Activated naive CD4-positive, alpha-beta T cell treated with Interleukin-2 at 50 U/mL for 16 hours (primary cell): ENCODE measurements around the gene ARHGEF26.

ENCODE experiments used
- DNase-seq: peaks from one replicate; pipeline ENCODE4 v3.0.0-alpha.2; 2020

The ARHGEF26 gene

DNA sequence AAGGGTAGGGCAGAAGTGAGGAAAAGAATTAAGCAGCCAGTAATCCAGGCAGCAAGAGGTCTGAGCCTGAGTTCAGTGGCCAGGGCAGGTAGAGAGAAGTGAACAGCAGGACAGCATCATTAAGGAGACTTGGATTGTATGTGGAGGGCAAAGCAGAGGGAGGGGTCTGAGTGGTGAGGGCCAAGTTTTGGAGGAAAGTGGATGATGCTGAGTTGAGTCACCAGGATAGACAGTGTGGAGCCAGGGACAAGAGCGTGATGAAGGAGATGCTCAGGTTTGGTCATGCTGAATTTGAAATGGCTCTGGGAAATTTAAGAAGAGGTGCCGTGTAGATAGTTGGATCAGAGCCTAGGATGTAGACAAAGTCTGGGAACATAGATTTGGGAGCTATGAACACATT, 93.1 kb downstream of the ARHGEF26 start:
- DNase-seq: no peak

DNA sequence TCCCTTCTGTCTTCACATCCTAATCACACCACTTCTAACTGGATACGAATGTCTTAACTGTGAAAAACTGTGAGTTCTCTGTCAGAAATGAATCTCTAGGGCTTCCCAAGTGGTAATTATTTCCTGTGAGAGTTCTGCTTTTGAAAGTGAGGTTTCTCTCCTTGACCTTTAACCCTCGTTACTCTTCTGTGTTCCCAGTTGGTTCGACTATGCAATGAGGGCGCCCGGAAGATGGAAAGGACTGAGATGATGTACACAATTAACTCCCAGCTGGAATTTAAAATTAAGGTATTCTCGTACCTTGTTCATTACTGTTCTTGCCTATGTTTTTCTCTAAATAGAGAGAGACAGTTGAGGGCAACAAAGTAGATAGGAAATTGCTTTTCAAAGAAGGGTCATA, 96.5 kb downstream of the ARHGEF26 start:
- DNase-seq: no peak

DNA sequence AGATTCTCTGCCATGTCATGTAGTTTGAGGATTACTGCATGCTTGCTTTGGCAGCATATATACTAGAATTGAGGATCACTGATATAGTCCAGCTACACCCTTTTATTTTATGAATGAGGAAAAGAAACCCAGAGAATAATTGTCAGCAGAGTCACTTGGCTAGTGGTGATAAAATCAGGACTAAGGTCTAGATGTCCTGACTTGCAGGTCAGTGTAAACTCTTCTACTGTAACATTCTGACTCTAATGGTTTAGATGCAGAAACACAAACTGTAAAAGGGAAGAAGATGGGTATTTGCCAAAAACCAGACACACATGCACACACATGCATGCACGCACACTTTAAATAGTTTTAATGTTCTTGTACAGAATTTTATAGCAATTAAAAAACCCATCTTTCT, 97.5 kb downstream of the ARHGEF26 start:
- no peak for DNase-seq

DNA sequence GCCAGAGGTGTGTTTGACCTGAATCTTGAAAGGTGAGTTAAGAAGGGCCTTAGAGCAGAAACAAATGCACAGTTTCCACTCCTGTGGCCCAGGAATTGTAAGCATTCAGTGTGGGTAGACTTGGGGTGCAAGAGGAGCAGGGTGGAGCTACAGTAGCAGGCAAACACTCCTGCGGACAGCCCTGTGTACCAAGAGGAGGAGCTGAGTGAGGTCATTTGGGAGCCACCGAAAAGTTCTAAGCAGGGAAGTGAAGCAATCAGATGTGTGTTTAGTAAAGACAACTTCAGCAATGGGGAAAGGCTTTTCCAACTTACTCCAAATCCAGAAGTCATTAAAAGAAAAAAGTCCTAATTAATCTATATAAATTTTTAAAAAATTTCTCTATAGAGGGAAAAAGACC, 99.3 kb downstream of the ARHGEF26 start:
- DNase-seq: no peak

DNA sequence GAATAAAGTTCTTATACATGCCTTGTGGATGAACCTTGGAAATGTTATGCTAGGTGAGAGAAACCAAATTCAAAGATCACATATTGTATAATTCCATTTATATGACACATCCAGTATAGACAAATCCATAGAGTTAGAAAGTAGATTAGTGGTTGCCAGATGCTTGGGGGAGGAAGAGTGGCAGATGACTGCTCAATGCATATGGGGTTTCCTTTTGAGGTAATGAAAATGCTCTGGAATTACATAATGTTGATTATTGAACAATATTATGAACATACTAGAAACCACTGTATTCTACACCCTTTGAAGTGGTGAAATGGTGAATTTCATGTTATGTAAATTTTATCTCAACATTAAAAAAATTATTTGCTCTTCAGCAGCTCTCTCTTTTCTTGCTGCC, 102.3 kb downstream of the ARHGEF26 start:
- no peak for DNase-seq

DNA sequence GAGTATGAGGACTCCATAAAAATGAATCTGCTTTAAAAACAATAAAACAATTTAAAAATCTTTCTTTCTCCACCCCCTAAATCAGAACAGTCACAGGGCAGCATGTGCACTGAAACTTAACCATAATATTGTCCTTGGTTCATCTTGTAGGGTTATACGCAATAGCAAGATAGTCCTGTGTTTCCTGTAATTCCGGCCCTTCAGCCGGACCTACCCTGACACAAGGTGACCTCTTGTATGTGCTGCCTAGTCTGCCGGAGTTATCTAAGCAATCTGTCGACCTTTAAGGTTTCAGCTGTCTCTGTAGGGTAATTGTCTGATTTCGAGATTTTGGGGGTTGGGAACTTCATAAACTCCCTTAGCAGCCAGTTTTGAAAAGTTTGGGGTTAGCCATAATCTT, 103.2 kb downstream of the ARHGEF26 start:
- DNase-seq: no peak

DNA sequence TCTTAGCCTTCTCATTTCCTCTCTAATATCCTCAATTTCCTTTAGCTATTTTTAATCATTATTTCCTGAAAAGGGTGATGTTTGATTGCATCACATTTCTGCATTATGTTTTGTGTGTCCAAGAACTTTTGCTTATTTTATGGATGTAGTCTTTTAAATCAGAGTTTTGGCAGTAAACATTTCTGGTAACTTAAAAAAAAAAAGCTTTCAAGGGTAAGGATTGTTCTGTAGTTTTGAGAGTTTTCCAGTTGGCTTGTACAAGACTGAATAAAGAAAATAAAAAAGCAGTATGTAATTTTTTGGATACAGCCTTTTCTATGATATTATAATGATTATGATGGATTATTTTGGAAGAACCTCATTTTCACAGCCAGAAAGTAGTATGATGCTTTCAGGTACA, 103.7 kb downstream of the ARHGEF26 start:
- no peak for DNase-seq

DNA sequence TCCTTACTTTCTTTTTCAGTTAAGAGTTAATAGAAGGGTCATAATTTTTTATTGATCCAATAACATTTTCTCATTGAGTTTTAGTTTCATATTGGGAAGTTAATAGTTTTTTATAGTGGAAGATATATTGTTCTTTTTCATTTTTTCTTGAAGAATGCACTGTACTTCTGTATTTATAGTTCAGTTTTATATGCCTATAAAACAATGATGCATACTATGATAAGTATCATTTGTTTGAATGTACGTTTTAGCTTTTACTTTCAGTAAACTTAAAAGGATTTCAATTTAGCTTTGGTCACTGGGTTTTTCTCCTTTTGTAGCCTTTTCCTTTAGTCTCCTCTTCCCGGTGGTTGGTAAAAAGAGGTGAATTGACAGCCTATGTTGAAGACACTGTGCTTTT, 104.3 kb downstream of the ARHGEF26 start:
- DNase-seq: no peak

DNA sequence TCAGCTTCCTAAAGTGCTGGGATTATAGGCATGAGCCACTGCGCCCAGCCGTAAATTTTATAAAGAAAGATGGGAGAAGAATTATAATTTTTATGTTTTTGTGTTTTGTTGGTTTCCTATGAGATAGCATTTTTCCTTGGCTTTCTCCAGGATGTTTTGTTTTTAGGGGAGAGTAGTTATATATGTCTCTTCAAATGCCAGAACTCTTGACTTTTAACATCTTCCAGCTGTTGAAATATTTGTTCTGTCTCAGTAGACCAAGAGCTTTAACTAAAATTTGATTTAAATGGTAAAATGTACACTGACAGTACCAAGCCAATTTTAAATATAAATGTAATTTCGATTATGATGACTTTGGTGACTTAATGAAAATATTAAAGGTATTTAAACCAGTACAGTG, 106.3 kb downstream of the ARHGEF26 start:
- no peak for DNase-seq

DNA sequence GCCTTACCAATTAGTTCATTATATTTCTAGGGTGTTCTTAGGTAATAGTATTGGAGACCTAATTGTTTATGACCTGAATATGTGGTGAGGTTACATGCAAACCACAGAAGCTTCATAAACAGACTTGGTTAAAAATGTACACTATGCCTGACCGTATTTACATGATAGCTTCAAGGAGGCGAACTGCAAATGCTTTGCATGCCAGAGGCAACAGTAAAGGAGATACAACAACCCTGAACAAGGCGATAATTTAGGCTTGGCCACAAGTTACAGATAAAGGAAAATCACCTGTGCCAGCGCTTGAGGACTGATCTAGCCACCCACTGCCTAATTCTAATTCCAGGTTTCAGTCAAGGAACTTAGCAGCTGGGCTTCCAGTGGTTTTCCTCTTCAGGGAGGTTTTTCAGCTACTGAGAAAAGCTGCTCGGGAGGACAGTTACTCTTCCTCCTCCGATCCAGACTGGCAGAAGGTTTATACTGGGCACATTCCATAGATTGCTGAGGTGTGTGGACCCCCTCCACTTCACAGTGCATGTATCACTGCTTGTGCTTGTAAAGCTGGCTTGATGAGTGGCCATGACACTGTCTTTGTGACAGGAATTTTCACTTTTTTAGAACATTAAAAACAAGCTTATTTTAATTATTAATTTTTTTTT, 107.5 kb downstream of the ARHGEF26 start:
- DNase-seq: no peak

DNA sequence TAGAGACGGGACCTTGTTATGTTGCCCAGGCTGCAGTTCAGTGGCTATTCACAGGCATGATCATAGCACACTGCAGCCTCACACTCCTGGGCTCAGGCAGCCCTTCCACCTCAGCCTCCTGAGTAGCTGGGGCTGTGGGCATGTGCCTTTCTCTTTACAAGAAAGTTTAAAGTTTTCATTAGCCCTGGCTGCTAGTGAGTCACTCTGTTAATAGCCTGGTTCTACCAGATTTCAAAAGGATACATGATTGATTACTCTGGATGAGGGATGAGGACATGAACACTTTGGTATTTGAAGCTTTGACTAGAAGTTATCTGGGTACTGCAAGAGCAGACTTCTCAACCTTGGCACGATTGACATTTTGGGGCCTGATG, 108.0 kb downstream of the ARHGEF26 start:
- DNase-seq: no peak

DNA sequence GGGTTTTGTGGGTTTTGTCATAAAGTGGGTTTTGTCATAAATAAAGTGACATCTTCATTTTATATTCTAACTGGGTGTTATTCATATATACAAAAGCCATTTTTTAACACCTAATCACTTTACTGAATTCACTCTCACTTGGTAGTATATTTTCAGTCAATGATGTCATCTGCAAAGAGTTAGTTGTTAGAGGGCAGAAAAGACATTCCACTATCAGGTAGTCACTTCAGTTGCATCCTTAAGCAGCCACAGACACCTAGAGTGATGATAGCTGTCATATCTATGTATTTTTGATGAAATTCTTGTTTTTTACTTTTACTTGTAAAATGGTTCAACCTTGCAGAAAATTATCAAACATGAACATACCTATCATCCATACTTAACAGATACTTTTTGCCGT, 114.1 kb downstream of the ARHGEF26 start:
- no peak for DNase-seq

DNA sequence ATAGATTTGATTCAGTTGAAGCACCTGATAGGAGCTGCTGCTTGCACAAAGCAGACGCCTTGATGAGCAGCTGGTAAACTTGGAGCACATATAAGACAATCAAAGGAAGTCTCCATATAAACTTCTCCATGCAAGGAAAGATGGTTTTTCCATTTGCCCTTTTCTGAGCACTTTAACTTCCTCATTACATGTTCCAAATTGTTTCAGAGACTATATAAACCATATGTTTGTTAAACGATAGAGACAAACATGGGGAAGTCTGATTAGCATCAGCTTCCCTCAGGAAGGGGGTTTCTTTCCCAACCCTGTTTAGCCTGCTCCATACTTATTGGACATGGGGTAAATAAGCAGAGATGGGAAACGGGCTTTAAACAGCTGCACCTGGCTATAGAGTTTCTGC, 115.1 kb downstream of the ARHGEF26 start:
- DNase-seq: no peak

DNA sequence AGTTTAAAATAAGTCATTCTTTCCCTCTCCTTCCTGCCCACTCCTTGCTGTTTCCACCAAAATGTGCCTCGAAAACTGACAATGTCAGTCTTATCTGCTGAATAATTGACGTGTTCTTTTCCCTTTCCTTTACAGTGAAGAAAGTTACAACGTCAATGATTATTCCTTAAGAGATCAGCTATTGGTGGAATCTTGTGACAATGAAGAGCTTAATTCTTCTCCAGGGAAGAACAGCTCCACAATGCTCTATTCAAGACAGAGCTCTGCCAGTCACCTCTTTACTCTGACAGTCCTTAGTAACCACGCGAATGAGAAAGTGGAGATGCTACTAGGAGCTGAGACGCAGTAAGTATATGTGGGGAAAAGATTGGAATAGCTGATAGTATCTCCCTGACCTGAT, 119.0 kb downstream of the ARHGEF26 start:
- no peak for DNase-seq

DNA sequence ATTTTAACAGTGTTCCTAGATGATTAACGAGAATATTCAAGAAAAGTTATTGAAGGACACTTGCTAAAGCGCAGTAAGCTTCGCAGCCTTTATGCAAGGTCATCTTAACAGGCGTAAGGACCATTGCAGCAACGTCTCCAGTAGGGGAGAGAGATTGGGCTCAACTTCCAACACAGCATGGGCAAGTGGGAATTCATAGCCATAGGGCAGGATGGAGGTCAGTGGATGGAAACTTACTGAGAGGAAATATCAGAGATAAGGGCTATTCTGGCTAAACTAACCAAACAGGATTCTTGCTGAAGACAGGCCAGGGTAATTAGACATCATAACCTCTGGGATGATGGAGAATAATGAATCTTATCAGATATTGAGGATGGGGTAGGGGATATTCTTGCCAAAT, 120.3 kb downstream of the ARHGEF26 start:
- DNase-seq: no peak

DNA sequence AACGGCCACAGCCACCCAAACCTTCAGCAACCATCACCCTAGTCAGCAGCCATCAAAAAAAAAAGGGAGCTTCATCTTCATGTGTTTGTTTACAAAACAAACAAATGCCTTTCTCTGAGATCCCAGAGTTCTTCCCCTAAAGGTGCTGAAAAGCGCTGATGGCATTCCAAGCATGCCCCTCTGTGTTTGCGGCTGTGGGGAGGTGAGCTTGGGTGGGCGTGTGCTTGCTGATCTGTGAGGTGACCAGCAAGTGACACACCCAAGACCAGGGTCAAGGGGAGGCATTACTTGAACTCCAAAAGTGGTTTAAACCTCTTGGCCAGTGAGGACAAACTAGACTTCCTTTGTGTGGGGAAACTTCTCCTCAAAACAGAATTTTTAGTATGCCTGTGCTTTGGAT, 121.6 kb downstream of the ARHGEF26 start:
- no peak for DNase-seq

DNA sequence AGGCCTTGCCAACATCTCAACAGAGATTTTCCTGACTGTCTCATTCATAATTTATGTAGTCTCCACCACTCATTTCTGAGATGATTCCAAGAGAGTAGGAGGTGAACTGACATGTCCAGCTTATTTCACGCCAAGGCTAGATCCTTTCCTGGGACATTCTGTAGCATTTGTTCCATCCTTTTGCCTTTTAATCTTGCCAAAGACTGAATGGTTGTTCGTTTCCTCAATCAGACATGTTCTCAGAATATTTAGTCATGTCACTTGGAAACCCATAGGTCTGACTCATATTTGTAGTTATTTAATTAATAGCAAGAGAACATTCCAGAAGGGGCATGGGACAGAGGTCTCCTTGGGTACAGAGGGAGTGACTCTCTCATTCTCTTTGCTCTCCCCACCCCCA, 122.2 kb downstream of the ARHGEF26 start:
- no peak for DNase-seq

DNA sequence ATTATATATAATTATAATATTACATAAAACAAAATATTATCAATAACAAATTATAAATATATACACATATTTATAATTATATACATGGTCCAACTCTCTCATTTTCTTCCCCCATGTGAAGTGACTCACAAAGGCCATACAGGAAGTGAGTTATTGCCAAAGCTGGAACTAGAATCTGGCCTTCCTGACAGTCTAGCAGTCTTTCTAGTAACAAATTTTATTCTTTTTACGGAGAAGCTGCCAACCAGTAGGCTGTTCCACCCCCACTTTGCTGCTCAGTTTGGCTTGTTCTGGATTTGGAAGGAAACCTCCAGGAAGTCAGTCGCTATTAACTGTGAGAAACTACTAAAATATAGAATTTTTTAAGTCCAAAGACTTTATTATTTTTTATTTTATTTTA, 123.5 kb downstream of the ARHGEF26 start:
- no peak for DNase-seq

DNA sequence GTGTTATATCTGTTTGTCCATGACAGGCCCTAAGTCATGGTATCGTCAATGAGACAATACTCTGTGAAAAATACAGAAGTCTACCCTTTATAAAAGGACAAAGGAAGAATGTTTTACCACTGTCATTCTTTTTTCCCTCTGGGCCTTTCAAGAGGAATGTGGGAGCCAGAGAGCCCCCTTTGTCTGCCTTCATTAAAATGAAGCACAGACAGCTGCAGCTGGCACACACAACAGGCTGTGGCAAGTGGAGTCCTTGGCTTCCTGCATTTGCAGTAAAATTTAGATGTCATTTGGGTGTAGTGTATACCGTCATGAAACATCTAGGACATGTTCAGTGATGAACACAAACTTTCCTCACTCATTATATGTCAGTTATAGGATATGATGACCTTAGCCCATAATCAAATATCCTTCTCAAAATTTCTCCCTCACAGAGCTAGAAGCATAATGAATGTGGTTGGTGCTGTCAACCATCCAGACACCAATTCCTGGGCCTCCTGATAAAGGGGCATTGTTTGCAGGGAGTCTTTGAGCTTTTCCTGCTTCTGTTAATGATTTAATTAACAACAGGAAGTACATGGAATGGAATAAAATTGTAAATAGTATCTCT, 126.7 kb downstream of the ARHGEF26 start:
- DNase-seq: no peak

DNA sequence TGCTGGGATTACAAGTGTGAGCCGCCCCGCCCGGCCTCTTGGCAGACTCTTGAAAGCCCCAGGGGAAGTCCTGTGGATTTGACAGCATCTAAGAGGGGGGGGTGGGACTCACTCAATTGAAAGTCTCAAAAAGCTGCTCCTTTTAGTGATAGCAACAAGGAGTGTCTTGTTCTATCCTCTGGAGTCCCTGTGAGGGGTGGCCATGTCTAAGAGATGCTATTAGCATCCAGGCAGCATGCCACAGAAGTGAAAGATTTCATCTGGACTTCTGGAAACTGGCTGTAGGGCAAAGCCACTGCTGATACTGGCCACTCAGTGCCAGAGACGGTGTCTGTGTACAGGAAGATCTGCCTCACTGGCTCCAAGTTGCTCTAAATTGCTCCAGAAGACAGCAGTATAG, 129.1 kb downstream of the ARHGEF26 start:
- DNase-seq: no peak

DNA sequence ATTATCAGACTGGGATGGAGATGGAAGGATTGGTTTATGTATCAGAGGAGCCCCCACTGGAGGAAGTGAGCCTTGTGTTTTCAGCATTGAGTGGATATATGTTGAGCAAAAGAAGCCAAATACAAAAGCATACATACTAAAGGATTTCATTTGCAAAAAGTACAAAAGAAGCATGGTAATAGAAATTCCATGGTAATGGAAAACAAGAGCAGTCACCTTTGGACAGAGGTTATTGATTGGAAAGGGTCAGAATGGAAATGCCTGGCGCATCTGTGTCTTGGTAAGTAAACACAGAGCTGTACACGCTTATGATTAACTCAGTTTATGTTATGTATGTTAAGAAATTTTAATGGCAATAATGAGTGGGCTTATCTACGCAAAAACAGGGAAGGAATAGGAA, 130.4 kb downstream of the ARHGEF26 start:
- DNase-seq: no peak

DNA sequence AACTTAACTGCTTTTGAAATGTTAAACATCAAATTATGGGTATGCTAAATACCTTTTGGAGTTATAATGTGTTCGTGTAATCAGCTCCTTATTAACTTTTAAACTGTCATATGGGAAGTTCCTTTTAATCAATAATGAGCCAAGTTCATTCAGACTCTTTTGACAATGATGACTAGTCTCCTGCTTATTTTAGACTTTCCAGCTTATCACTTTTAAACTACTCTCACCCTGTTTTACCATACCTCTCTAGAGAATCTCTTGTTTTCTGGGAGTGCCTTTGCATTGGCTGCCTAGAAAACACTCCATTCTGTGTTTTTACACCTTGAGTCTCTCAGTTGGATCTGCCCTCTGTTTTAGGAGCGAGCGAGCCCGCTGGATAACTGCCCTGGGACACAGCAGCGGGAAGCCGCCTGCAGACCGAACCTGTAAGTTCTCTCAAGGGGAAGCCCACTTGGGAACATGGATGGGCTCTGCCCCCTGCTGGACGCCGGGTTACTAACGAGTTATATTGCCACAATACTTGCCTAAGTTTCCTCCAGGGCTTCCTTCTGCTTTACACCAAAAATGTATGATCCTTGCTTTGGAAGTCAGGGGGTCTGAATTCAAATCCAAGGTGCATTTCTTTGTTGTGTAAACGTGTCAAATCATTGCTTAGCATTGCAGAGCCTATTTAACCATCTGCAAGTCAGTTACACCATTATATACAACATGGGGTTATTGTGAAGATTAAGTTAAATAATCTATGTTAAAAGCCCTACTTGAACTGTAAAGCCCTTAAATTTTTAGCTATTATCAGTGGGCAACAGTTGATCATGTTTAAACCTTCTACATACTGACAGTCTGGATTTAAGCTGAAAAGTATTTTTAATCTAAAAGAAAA, 131.8 kb downstream of the ARHGEF26 start:
- peak; percentile 73 for DNase-seq

DNA sequence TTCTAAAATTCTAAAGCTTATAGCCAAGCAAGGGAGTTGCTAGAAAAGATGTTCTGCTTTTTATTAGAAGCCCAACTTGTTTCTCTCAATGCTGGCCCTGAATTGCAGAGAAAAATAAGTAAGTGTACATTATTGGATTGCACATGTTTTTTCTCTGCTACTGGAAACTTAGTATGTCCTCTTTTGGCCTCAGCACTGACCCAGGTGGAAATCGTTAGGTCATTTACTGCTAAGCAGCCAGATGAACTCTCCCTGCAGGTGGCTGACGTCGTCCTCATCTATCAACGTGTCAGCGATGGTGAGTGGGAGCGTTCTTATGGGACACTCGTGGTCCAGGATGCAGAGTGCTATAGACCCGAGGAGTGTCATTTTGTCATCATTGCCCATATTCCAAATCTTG, 133.3 kb downstream of the ARHGEF26 start:
- no peak for DNase-seq

DNA sequence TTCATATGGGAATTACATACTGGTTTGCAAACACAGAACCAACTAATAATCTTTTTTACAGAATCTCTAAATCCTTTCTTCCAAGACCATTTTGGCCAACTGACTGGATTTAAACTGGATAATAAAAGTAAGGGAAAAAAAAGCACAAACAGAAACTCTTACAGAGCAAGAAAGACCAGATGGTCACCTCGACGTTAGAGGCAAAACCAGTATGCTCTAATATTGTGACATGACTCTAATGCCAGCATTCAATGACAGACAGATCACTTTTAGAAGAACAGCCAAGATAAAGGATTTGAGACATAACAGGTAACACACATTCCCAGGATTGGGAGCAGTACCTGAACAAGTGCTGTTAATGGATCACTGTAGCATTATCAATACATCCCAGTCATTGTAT, 152.2 kb downstream of the ARHGEF26 start:
- DNase-seq: no peak
